HG03108 (cell line): ENCODE data around the gene EVC.

ENCODE experiments used
- ATAC-seq: cut with Tn5 transposase; IDR thresholded peaks from one replicate; pipeline ENCODE4 v1.9.1; 2021; ENCODE audit warnings: moderate library complexity; ENCODE audit not compliant: unreplicated experiment

EVC gene

DNA sequence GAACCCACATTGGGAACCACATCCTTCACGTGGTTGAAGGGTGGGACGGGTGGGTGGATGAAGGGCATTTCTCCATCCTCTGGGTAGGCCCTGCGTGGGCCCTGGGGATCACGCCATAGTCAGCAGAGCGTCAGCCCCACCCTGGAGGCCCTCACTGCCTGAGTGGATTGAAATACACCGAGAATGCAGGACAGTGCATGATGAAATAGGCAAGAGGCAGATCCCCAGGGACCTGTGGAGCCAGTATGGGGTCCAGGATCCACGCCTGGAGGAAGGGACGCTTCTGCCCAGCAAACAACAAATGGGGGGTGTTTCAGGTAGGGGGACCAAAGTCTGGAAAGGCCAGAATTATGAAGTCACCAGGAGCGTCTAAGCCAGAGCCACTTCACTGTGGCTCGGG is 19.4 kb downstream of the EVC start:
- no peak for ATAC-seq

DNA sequence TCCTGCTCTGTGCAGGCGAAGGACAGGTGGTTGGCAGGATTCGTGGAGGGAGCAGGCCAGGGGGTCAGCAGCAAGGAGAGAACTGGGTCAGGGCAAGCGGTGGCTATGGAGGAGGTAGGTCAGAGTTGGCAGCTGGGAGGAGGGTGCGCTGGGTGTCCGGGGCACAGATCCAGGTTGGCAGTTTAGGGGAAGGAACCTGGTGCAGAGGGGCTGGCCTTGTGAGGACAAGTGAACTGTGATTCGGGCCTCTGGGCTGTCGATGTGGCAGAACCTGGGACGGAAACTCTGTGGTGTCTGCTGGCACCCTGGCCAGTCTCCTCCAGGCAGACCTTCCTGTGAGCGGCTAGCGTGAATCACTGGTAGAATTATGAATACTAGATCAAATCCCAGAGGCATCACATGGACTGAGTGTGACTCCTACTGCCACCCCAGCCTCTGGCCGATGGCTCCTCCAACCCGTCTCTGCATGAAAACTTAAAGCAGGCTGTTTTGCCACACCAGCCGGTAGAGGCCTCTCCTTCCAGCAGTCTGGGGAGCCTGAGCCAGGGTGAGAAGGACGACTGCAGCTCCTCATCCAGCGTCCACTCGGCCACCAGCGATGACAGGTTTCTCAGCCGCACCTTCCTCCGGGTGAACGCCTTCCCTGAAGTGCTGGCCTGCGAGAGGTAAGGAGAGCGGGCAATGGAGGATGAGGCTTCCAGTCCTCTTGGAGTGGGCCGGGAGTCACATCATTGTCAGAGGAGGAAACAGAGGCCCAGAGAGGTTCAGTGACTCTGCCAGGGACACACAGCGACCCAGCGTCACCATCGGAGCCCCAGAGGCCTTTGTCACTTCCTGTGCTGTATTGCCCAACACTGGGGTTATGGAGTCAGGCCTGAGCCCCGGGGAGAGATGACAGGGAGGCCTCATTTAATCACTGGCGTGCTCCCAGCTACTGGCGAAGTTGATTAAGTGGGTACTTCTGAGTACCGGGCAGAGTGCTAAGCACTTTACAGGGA is 20.3 kb downstream of the EVC start:
- no peak for ATAC-seq

DNA sequence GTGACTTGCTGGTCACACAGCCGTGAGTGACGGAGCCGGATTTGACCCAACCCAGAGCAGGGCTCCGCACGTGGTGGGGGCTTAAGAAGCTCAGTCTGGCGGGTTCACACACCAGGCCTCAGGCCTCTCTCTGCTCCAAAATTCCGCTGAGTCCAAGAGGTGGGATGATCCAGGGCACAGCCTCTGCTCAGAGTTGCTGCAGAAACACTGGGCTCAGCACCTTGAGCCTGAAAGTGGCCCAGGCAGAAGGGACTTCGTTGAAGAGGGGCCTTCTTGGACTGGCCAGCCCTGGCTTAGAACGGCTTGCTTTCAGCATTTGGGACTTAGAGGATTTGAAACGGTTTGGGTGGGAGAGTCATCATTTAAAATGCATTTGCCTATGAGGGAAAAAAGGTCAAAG is 21.2 kb downstream of the EVC start:
- no peak for ATAC-seq

DNA sequence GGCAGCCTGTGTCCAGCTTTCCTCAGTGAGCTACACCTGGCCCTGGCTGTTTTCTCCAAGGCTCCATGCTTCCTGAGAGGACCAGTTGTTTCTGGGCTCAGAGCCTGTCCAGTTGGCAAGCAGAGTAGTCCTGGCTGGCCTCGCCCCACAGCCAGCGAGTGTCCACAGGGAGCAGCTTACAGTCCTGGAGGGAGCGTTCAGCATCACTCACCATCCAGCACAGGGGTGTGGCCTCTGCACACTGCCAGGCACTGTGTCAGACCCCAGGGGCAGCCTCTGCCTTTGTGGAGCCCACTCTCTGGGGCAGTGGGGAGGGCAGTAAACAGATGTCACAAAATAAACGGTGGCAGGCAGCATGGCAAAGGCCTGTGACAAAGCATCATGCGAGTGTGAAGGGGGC is 23.9 kb downstream of the EVC start:
- no peak for ATAC-seq

DNA sequence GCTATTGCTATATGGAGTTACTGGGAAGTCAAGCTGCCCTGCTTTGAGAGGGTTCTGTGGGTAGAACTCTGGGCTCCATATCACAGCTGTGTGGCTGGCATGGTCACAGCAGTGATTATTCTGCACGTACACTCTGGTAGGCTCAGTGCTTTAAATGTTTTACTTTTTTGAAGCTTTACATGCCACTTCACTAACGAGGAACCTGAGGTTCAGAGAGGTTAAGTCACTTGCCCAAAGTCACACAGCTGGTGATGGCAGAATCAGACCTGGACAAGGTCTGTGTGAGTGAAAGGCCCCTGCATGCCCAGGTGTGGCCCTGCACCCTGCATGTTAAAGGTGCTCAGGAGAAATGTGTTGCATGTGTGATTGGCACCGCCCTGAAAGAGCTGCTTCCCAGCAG is 24.5 kb downstream of the EVC start:
- ATAC-seq = no peak

DNA sequence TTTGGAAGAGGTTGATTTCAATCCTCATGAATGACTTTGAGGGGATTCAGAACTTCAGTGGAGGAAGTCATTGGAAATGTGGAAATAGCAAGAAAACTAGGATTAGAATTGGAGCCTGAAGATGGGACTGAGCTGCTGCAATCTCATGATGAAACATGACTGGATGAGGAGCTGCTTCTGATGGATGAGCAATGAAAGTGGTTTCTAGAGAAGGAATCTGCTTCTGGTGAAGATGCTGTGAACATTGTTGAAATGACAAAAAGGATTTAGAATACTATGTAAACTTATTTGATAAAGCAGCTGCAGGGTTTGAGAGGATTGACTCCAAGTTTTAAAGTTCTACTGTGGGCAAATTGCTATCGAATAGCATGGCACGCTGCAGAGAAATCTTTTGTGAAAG is 27.1 kb downstream of the EVC start:
- ATAC-seq = no peak

DNA sequence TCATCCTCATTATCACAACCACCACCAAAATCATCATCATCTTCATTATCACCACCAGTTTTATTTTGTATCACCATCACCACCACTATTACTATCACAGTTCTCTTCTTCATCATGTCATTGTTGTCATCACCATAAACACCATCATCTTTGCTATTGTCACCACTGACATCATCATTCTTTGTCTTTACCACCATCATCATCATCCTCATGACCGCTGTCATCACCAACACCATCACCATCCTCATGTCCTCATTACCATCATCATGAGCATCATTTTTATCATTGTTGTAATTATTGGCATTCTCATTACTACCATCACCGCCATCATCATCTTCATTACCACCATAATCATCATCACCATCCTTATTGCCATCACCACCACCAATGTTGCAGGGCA is 31.4 kb downstream of the EVC start:
- no peak for ATAC-seq

DNA sequence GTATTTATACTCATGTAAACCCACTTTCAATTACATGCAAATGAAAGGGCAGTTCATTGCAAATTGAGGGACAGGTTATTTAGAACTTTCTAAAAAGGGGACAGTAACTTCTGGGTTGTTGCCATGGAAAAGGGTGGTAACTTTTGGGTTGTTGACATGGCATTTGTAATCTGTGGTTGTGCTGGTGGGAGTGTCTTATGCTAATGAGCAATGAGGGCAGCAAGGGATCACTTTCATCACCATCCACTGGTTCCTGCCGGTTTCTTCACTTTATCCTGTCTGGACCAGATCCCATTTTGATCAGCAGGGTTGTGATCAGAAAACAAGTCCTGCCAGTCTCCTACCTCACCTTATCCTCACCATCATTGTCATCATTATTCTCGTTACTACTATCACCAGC is 32.0 kb downstream of the EVC start:
- ATAC-seq = no peak

DNA sequence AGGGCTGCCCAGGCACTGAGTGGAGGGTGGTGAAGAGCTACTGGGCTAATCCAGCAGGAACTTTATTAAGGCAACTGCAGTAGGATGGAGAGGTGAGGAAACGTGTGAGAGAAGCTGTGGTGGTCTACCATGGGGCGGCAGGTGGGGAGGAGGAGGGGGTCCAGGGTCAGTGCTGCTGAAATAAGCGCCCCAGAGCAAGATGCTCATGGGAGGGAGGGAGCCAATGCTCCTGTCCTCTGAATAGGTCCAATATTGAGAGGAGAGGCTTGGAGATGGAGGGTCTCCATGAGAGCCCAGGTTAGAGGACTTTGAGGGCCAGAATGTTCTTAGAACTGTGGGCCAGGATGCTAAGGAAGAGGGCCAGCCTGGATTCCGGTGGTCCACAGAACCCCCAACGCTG is 35.2 kb downstream of the EVC start:
- no peak for ATAC-seq

DNA sequence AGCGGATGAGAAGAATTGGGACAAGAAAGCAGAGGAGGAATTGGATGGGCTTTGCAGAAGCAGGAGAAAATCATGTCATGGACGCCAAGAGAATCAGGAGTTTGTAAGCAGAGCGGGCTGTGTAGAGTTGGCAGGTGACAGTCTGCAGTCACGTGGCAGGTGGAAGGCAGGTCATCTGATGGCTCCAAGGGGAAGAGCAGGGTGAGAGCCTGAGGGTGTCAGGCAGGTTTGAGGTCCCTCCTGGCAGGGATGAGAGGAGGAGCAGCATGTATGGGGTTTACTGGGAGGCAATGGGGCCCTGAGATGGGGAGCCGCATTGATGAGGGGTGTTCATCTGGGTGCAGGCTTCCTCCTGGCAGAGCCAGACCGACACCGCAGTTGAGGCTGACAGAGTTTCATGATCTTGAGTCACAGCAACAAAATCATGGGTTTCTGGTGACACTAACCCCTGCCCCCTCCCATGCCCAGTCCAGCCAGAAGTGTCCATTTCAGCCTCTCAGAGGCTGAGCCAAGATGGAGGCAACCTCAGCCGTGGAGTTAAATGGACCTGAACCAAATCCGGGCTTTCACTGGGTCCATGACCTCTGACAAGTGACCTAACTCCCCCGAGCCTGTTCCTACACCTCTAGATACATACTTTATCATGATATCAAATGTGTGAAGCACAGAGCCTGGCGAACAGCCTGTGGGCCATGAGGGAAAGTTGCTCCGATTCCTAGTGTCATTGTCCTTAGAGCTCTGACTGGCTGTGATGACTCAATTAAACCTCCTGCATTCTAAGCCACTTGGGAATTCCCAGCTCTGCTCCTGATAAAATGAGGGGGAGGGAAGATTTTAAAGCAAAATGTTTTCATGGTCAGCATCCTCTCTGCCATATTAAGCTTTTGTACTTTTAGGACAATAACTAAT is 36.1 kb downstream of the EVC start:
- ATAC-seq = no peak

DNA sequence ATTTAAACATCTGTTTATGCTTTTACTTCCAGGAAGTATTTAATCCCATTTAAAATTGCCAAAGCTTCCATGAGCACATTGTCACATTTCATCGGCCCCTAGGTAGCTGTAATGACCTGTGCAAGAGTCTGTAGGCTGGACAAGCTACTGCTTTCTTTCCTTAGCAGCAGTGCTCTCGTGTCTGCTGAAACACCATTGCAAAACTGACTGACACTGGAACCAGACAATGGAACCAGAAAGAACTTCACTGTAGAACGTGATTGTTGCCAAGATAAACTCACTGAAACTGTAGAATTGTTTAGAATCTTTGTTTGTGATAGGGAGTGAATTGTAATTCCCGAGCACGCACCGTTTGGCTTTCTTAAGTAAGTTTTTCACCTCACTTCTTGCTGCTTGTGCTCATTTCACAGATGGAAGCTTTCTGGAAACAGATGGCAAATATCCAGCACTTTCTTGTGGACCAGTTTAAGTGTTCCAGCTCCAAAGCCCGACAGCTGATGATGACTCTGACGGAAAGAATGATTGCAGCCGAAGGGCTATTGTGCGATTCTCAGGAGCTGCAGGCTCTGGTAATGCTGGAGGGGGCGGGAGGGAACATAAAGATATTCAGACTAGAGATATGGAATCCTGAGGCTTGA is 36.9 kb downstream of the EVC start:
- ATAC-seq = no peak

DNA sequence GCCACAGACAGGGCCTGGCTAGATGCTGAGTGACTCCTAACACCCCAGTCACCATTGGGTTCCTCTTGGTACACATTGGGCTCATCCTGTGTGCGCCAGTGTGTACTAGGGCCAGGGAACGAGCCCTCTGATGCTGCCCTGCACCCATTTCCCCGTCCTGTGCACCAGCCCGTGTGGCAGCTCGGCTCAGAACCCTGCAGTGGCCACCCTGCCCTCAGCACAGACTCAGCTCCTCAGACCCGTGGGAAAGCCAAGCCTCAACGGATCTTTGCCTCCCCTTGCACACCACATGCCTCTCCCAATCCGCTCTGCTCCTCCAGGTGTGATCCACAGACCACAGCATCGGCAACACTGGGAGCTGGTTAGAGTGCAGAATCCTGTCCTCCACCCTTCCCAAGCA is 38.6 kb downstream of the EVC start:
- ATAC-seq = no peak

DNA sequence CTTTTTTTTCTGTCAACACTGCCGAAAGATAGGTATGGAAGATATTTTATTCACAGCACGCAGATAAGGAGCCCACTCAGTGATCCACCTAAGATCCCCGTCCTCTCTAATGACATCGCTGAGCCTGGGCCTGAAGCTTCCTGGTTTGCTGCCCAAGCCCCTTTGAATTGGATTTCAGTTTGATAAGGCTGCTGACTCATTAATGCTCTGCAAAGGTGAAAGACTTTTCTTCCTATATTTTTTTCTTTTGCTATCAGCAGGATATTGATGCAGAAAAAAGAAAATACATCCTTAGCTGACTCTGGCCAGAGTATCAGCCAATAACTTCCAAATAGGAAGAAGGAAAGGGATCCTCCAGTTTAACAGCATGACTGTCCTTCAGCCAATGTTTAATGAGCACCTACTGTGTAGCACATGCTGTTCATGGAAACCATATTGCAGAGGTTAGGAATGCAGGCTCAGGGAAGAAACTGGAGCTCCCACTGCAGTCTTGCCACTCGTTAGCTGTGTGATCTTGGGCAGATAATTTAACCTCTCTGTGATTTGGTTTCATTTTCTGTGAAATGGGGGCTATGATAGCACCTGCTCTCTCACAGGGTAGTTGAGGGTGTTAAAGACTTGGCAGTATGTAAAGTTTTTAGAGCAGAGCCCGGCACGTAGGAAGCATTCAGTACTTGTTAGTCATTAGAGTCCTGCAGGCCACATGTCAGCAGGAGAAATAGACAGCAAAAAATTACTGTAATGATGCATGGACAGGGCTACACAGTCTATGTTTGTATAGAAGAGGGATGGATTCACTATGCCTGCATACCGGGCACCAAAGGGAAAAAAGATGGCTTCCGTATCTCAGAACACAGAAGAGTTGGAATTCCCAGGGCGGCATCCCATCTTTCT is 39.3 kb downstream of the EVC start:
- ATAC-seq = no peak

DNA sequence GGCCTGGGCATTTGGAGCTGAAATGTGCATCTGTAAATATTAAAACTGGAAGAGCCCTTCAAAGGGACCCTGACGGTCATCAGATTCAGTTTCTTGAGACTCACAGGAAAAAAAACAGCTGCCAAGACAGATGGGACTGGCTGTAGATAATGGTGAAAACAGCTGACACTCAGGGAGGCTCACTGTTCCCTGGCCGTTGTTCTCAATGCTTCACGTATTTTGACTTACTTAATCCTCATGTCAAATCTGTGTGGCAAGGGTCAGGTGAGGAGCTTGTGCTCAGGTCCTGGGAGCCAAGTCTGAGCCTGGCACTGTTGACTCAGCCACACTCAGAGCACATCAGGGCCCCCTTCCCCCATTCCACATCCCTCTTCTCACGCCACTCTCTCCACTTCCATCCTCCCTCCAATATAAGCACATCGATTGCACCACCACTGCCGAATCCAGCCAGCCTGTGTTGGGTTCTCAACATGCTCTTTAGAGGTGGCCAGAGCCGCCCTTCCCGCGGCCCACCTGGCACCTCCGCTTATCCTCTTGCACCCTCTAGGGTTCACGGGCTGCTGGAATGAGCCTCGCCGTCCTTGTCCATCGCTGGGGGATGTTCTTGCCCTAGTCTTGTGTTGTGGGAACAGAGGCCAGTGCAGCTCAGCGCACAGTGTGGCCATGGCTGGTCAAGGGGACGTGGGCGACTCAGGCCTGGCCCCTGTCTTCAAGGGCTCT is 40.1 kb downstream of the EVC start:
- ATAC-seq = no peak

DNA sequence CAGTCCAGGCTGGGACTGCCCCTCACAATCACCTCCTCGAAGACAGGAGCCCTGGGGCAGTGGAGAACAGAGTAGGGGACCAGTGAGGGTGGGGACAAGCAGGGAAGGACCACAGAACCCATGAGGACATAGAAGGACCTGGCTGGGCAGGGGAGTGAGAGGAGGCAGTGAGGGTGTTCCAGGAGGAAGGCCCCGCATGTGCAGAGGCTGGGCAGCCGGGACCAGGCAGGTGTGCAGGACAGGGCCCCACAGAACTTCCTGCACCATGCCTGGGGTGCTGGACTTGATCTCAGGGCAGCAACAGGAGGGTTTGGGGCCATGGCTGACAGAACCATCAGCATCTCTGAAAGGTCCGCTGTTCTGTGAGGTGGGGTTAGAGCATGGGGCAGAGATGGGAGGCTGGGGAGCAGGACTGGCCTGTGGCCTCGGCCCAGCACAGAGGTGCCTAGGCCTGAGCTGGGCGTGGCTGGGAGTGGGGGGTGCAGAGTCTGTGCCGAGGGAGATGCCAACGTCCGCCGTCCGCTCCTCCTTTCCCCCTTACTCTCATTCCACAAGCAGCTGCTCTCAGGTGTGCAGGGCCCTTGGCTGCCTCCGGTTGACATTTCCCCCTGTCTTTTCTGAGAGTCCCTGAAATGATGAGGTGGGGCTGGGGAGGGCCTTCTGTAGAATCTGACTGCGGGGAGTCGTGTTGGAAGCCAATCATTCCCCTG is 40.8 kb downstream of the EVC start:
- no peak for ATAC-seq

DNA sequence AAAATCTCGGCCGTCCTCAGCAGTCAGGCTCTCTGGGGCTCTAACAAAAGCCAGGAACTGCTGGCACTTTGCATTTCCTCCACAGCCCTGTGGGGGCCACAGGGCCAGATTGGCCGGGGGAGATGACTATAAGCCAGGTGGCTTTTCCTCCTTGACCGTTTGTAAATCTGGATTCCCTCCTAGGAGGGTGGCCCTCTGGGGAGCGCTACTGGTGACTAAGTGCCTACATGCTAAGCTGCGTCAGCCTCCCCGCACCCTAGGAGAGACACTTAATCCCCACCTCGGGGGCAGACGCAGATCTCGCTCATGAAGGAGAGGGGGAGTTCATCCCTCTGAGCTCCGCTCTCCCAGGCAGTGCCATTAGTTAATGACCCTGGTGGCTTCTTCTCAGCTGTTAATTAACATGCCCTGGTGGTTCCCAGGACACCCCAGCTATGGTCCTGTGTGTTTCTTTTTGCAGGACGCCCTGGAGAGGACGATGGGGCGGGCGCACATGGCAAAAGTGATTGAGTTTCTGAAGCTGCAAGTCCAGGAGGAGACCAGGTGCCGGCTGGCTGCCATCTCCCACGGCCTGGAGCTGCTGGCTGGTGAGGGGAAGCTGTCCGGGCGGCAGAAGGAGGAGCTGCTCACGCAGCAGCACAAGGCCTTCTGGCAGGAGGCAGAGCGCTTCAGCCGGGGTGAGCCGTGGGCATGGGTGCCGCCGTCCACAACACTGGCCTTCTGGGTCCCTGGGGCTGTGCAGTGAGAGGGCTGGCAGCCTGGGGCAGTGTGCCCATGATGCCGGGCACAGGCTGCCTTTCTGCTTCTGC is 41.6 kb downstream of the EVC start:
- no peak for ATAC-seq

DNA sequence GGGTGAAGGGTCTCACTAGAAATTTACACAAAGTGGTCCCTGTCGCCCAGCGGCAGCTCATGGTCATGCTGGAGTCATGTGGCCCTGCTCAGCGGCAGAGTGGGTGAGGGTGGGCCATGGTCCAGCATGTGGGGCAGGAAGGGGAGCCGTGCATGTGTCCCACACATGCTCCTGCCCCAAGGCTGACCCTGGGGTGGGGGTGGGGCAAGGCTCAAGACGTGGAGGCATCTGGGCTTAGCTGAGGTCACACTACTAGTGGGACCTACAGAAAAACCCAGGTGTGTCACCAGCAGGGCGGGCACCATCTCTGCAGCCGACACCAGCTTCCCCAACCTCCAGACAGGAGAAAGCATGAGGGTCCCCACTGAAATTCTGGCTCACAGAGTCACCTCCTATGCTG is 42.4 kb downstream of the EVC start:
- ATAC-seq = no peak
